Spleen (tissue), 7 donors: Measurements from ENCODE around the gene TBC1D20.

Experiments used
- CTCF ChIP-seq, 11 experiments: fragments of 200-600 bp in 7 of 11; fragments of 450-650 bp in 4 of 11; sonication (generic) in 4 of 11; IDR thresholded peaks in 8 of 11; conservative IDR thresholded peaks in 3 of 11; 1 replicate in 7 of 11; 2 replicates in 4 of 11; pipeline versions ENCODE4 v1.4.0 to v1.8.0; 2016 to 2021; ENCODE audit warnings: antibody characterized with exemption in 11 of 11, inconsistent platforms in 4 of 11, mild to moderate bottlenecking in 1 of 11
- POLR2AphosphoS5 ChIP-seq, 3 donors: sonication (generic); formaldehyde crosslinking; IDR thresholded peaks; one replicate each; pipeline ENCODE4 v1.5.1; 2017; ENCODE audit warnings: antibody characterized with exemption in 3 of 3
- donor health status: DM: no; HTN: no; CAD: no; lungs with moderate emphysema.
- donor health status: DM: no; HTN: no; CAD: no.
- donor health status: DM: no; HTN: no; CAD: no.

- TF ChIP-seq CTCF (IDR thresholded peaks at IDR 0.05 in 8 of 11, conservative IDR thresholded peaks at IDR 0.05 in 3 of 11) (no peak), POLR2AphosphoS5 (IDR thresholded peaks at IDR 0.05) (peak in 1 of 3 donors; percentile 36)
Measured at GRCh38 chr20:430091-430999, 32.0 kb downstream of the TBC1D20 start.
